ENCODE data around the gene ARL16.

Gene ARL16

GRCh38 chr17:81715107-81715871 is 31.7 kb upstream of the ARL16 start:
- H3K27ac Mint-ChIP-seq: no peak overlapping the region
- no peaks in the 10 kb centered on the region for H3K9me3 Mint-ChIP-seq
- peaks cover 14% of the 10 kb centered on the region for H3K4me1 Mint-ChIP-seq
- DNase-seq (ENCODE audit: low spot score in 2 of 2): no peak
- no peak for ATAC-seq
- H3K4me3 Mint-ChIP-seq: no peak overlapping the region
- H3K36me3 Mint-ChIP-seq: peaks cover 21% of the 10 kb centered on the region

GRCh38 chr17:81714412-81715106 is 31.0 kb upstream of the ARL16 start:
- ATAC-seq: no peak
- peaks cover 23% of the 10 kb centered on the region for H3K36me3 Mint-ChIP-seq
- peak overlapping the region; percentile 16 for H3K4me3 Mint-ChIP-seq
- no peak overlapping the region for H3K27ac Mint-ChIP-seq
- H3K9me3 Mint-ChIP-seq: no peaks in the 10 kb centered on the region
- H3K4me1 Mint-ChIP-seq: peaks cover 17% of the 10 kb centered on the region
- DNase-seq (ENCODE audit: low spot score in 2 of 2): no peak

- peak overlapping the region; percentile 81 for H3K4me3 Mint-ChIP-seq
Measured at GRCh38 chr17:81713556-81714411, 30.2 kb upstream of the ARL16 start.

GRCh38 chr17:81713004-81713555 is 29.5 kb upstream of the ARL16 start:
- Mint-ChIP-seq H3K9me3 (no peaks in the 10 kb centered on the region), H3K36me3 (peaks cover 23% of the 10 kb centered on the region), H3K27ac (peak overlapping the region; percentile 58), H3K4me1 (peaks cover 17% of the 10 kb centered on the region), H3K4me3 (peak overlapping the region; percentile 81)
- DNase-seq (ENCODE audit: low spot score in 2 of 2): no peak
- ATAC-seq: no peak

More at GRCh38 chr17:81713556-81714411, 30.2 kb upstream of the ARL16 start:
- DNase-seq (ENCODE audit: low spot score in 2 of 2) (no peak), ATAC-seq (no peak)
- Mint-ChIP-seq H3K36me3 (peaks cover 23% of the 10 kb centered on the region), H3K27ac (no peak overlapping the region), H3K4me1 (peaks cover 17% of the 10 kb centered on the region), H3K9me3 (no peaks in the 10 kb centered on the region)

- no peaks in the 10 kb centered on the region for H3K9me3 Mint-ChIP-seq
- peaks cover 27% of the 10 kb centered on the region for H3K36me3 Mint-ChIP-seq
- peak overlapping the region; percentile 81 for H3K4me3 Mint-ChIP-seq
- peaks cover 17% of the 10 kb centered on the region for H3K4me1 Mint-ChIP-seq
- peak overlapping the region; percentile 58 for H3K27ac Mint-ChIP-seq
- peak; percentile 31 for ATAC-seq
- DNase-seq (ENCODE audit: low spot score in 2 of 2): no peak
Measured at GRCh38 chr17:81712468-81713003, 28.9 kb upstream of the ARL16 start.

- peak within 1 kb of the TSS; percentile 81 for H3K4me3 Mint-ChIP-seq
- peak; percentile 80 to 91 for DNase-seq (ENCODE audit: low spot score in 2 of 2)
- peak within 1 kb of the TSS; percentile 79 for H3K27ac Mint-ChIP-seq
- peaks cover 33% of the 10 kb centered on the region for H3K36me3 Mint-ChIP-seq
- H3K4me1 Mint-ChIP-seq: peaks cover 17% of the 10 kb centered on the region
- H3K9me3 Mint-ChIP-seq: no peaks in the 10 kb centered on the region
- ATAC-seq: peak; percentile 91
Measured at GRCh38 chr17:81711814-81712467, 28.3 kb upstream of the ARL16 start, which contains the start of gene SLC25A10. Gene SLC25A10, plus strand, starts transcription at chr17:81712284. Its CDS starts 143 bp downstream, at chr17:81712427.

- Mint-ChIP-seq H3K36me3 (peaks cover 46% of the 10 kb centered on the region), H3K4me3 (peak overlapping the region; percentile 74), H3K27ac (peak overlapping the region; percentile 79), H3K4me1 (peaks cover 28% of the 10 kb centered on the region), H3K9me3 (no peaks in the 10 kb centered on the region)
- no peak for DNase-seq (ENCODE audit: low spot score in 2 of 2)
- ATAC-seq: no peak
Measured at GRCh38 chr17:81710514-81711308, 27.1 kb upstream of the ARL16 start.

- H3K4me1 Mint-ChIP-seq: peaks cover 43% of the 10 kb centered on the region
- ATAC-seq (no peak), DNase-seq (ENCODE audit: low spot score in 2 of 2) (no peak)
- H3K4me3 Mint-ChIP-seq: no peak overlapping the region
- peaks cover 65% of the 10 kb centered on the region for H3K36me3 Mint-ChIP-seq
- H3K9me3 Mint-ChIP-seq: no peaks in the 10 kb centered on the region
- no peak overlapping the region for H3K27ac Mint-ChIP-seq
Measured at GRCh38 chr17:81708739-81709185, 25.2 kb upstream of the ARL16 start.

- Mint-ChIP-seq H3K27ac (no peak overlapping the region), H3K4me3 (no peak overlapping the region), H3K9me3 (no peaks in the 10 kb centered on the region), H3K4me1 (peaks cover 42% of the 10 kb centered on the region), H3K36me3 (peaks cover 70% of the 10 kb centered on the region)
- ATAC-seq (no peak), DNase-seq (ENCODE audit: low spot score in 2 of 2) (no peak)
Measured at GRCh38 chr17:81707725-81708646, 24.4 kb upstream of the ARL16 start.

- Mint-ChIP-seq H3K9me3 (no peaks in the 10 kb centered on the region), H3K4me3 (no peak overlapping the region), H3K36me3 (peaks cover 74% of the 10 kb centered on the region), H3K4me1 (peaks cover 44% of the 10 kb centered on the region), H3K27ac (no peak overlapping the region)
- DNase-seq (ENCODE audit: low spot score in 2 of 2) (no peak), ATAC-seq (no peak)
Measured at GRCh38 chr17:81706757-81707624, 23.4 kb upstream of the ARL16 start.

GRCh38 chr17:81706232-81706611 is 22.6 kb upstream of the ARL16 start:
- no peak for DNase-seq (ENCODE audit: low spot score in 2 of 2)
- H3K4me1 Mint-ChIP-seq: peaks cover 52% of the 10 kb centered on the region
- H3K36me3 Mint-ChIP-seq: peaks cover 78% of the 10 kb centered on the region
- H3K9me3 Mint-ChIP-seq: no peaks in the 10 kb centered on the region
- no peak for ATAC-seq
- no peak overlapping the region for H3K27ac Mint-ChIP-seq
- no peak overlapping the region for H3K4me3 Mint-ChIP-seq

GRCh38 chr17:81705518-81706231 is 22.1 kb upstream of the ARL16 start:
- ATAC-seq (no peak), DNase-seq (ENCODE audit: low spot score in 2 of 2) (no peak)
- Mint-ChIP-seq H3K9me3 (no peaks in the 10 kb centered on the region), H3K27ac (peak overlapping the region; percentile 23), H3K4me3 (no peak overlapping the region), H3K4me1 (peaks cover 53% of the 10 kb centered on the region), H3K36me3 (peaks cover 78% of the 10 kb centered on the region)

Data from stimulated activated effector memory CD8-positive, alpha-beta T cell treated with anti-CD3 and anti-CD28 coated beads, Interleukin-12 subunit alpha, Interleukin-12 subunit beta, amount 100 ng/mL, for 72 hours (primary cell).